GM18511 (cell line): Measurements from ENCODE around the gene RUVBL2.

ENCODE experiments used
- ATAC-seq: cut with Tn5 transposase; IDR thresholded peaks from one replicate; pipeline ENCODE4 v1.9.1; 2021; ENCODE audit warnings: mild to moderate bottlenecking, moderate library complexity; ENCODE audit not compliant: unreplicated experiment

The RUVBL2 gene

DNA sequence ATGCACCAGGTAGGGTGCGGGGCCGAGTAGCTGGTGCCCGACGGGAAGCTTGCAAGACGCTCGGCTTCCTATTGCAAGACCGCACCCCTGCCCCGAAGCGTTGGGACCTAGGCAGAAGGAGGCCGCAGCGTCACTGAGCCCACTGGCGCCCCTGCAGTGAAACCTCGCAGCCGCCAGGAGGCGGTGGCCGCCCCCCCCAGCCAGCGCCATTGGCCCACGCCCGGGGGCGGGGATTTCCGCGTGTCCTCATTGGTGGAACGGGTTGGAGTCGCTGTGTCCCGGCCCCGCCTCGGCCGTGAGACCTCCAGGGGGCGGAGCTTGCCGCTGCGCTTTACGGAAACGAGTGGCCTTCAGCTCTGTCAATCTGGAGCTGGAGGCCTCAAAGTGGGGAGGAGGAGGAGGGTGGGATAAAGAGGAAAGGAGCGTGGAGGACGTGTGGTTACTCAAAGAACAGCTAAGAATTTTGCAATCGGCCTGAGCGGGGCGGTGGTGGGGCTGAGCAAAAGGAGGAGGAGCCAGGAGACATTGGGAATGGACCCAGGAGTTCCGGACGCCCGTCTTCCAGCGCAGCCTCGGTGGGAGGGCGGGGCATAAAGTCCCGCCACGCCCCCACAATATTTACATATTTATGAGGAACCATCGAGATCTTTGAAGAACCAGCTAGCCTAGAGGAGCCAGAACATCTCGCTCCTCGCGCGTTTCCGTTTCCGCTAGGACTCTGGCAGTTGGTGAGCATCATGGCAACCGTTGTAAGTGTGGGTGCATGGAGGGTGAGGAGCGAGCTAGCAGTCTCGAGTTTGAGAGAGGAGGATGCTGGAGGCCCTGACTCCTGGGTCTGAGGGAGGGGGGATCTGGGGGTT is at the start of gene RUVBL2, which contains the start of gene GYS1:
TSS of gene RUVBL2 (plus strand) at position 713 of the 860 bp plus-strand sequence. CDS start at position 738, 25 bp downstream.
TSS of gene GYS1 (minus strand) at position 135 of the 860 bp plus-strand sequence. CDS start 197 bp downstream, outside the sequence.
- ATAC-seq: peak; percentile 89

DNA sequence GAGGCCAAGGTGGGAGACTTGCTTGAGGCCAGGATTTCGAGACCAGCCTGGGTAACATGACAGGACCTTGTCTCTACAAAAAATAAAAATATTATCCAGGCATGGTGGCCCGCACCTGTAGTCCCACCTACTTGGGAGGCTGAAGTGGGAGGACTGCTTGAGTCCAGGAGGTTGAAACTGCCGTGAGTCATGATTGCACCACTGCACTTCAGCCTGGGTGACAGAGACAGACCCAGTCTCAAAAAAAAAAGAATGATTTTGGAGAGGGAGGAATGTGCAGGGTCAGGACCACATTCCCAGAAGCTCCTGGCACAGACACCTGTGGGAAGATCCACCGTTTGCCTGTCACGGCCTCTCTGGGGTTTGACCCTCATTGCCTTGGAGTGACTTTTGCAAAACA is 48.3 kb upstream of the RUVBL2 start:
- ATAC-seq: no peak

DNA sequence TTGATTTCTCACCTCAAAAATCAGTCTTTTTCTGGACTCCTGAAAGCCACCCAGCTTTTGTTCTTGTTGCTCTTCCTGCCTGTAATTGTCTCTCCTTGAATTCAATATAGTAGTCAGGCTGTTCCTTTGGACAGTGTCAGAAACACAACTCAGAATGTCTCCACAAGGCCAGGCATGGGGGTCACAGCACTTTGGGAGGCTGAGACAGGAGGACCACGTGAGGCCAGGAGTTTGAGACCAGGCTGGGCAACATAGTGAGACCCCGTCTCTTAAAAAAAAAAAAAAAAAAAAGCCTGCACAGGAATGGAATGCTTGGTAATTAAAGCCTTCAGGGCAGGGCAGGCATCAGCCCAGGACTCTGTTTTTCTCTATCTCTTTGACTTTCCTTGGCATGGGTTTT is 47.9 kb upstream of the RUVBL2 start:
- ATAC-seq: no peak

DNA sequence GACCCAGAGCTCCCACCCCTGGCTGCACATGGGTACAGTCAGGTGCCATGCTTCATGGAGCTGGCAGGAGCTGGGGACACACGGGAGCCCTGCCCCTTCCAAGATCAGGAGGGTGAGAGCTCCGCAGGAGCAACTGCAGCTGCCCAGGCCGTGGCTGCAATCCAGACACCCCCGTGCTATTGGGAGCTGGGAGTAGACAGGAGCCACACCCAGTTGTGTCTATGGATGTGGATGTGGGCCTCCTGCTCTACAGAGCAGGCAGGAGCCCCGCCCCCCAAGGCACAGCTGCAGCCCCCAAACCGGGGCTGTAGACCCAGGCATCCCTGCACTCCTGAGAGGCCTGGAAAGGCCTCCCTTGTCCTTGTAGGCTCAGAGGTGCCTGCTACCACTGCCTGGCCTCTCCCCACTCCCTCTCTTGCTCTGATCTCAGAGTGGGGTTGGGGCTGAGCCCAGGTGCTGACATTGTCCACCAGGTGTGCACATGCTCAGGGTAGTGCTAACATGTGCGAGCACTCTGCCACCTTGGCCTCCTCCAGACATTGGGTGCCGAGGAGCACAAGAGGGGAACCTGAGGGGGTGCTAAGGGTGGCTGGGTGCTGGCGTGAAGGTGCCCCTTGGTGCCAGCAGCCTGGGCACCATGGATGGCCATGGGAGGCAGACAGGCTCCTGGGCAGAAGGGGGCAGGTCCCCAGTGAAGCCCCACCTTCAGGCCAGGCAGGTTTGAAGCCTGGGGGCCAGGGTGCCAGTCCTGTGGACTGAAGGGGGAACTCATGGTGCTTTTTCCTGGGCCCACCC is 47.0 kb upstream of the RUVBL2 start:
- no peak for ATAC-seq

- no peak for ATAC-seq
These were observed 46.5 kb upstream of the RUVBL2 start for GRCh38 chr19:48947258-48947542.

GRCh38 chr19:48950159-48950558 is 43.5 kb upstream of the RUVBL2 start:
- no peak for ATAC-seq

DNA sequence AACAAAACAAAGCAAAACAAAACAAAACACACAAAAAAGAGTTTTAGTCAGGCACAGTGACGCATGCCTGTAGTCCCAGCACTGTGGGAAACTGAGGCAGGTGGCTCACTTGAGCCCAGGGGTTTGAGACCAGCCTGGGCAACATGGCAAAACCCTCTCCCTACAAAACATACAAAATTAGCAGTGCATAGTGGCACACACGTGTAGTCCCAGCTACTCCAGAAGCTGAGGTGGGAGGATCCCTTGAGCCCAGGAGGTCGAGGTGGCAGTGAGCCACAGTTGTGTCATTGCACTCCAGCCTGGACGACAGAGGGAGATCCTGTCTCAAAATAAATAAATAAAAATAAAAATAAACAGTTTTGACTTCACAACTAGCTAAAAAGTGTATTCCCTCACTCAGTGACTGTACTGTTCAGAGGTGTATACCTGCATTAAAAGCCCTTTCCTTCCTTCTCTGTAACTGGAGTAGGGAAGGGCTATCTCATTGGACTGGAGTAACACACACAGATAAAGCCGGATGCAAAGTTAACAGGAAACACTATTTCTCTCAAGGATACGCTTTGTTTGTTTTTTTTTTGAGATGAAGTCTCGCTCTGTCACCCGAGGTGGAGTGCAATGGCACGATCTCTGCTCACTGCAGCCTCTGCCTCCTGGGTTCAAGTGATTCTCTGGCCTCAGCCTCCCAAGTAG is 42.7 kb upstream of the RUVBL2 start:
- ATAC-seq: no peak

DNA sequence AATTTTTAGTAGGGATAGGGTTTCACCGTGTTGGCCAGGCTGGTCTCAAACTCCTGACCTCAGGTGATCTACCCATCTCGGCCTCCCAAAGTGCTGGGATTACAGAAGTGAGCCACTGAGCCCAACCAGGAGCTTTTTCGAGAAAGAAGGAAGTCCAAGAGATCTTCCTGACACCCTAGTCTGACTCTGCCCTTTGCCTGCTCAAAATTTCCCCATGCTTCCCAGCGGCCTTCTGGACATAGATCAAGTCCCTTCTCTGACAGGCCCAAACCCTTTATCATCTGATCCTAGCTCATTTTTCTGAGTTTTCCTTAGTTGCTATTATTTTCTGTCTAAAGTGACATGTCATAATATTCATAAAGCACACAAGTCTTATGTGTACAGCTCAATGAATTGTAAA is 40.5 kb upstream of the RUVBL2 start:
- no peak for ATAC-seq

GRCh38 chr19:48953990-48954594 is 39.6 kb upstream of the RUVBL2 start:
- ATAC-seq: no peak

- peak; percentile 80 for ATAC-seq
These were observed 38.9 kb upstream of the RUVBL2 start, which contains the start of gene BAX for GRCh38 chr19:48954595-48955307. Gene BAX (plus strand): TSS chr19:48954875. CDS start chr19:48954929, 54 bp downstream.

DNA sequence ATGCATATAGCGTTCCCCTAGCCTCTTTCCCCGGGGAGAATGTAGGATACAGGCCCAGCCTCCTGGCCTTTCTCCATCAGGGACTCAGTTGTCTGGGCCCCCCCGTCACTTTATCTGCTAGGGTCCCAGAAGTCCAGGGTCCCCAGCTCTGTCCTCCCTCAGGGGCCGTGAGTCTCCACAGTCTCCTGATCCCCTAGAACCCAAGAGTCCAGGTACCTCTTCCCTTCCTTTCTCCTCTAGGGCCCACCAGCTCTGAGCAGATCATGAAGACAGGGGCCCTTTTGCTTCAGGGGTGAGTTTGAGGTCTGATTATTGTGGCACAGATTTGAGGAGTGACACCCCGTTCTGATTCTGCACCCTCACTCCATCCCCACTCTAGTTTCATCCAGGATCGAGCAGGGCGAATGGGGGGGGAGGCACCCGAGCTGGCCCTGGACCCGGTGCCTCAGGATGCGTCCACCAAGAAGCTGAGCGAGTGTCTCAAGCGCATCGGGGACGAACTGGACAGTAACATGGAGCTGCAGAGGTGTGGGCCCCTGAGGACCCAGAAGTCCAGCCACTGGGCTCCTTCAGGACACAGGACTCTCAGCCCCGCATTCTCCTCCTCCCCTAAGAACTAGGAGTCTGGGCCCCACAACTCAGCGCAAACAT is 38.3 kb upstream of the RUVBL2 start:
- no peak for ATAC-seq

- ATAC-seq: no peak
These were observed 35.7 kb upstream of the RUVBL2 start for GRCh38 chr19:48958006-48958405.

DNA sequence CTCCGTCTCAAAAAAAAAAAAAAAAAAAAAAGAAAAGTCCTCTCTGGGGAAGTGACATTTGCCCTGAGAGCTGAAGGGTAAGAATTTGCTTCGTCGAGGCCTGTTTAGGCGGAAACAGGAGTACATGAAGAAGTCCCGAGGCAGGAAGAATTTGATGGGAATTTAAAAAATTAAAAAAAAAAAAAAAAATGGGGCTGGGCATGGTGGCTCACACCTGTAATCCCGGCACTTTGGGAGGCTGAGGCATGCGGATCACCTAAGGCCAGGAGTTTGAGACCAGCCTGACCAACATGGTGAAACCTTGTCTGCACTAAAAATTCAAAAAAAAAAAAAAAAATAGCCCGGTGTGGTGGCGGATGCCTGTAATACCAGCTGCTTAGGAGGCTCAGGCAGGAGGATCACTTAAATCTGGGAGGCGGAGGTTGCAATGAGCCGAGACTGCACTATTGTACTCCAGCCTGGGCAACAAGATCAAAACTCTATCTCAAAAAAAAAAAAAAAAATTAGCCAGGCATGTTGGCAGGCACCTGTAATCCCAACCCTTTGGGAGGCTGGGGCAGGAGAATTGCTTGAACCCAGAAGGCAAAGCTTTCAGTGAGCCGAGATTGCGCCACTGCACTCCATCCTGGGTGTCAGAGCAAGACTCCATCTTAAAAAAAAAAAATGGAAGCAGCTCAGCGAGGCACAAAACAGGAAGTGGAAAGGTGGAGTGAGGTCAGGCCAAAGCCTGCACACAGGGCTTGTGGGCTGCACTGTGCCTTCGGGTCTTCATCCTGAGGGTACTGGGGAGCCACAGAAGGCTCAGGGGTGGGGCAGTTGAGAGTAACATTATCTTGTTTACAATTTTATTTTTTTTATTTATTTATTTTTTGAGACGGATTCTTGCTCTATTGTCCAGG is 34.1 kb upstream of the RUVBL2 start:
- no peak for ATAC-seq

GRCh38 chr19:48961051-48961649 is 32.5 kb upstream of the RUVBL2 start:
- no peak for ATAC-seq

DNA sequence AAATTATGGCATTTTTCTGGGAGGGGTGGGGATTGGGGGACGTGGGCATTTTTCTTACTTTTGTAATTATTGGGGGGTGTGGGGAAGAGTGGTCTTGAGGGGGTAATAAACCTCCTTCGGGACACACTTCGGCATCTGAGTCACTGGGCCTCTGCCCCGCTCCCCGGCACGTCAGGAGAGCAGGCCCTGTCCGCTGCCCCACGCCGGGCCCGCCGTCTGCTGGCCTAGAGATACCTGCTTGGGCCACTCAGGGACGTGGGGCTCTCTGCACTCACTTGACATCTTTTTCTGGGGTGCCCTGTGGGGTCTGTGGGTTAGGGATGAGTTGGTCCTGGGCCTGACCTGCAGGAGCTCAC is 32.0 kb upstream of the RUVBL2 start:
- no peak for ATAC-seq

- ATAC-seq: peak; percentile 46
These were observed 31.4 kb upstream of the RUVBL2 start for GRCh38 chr19:48962029-48962848.

- no peak for ATAC-seq
These were observed 30.9 kb upstream of the RUVBL2 start for GRCh38 chr19:48962849-48963165.
